ENCODE measurements around the gene PKNOX1.
"Not testable (repeated sequence)": the region's sequence is repeated elsewhere in the genome, so short reads cannot be mapped to it uniquely, and the experiment has no call there.

PKNOX1 gene

GRCh38 chr21:43021191-43021590 lies 46.8 kb downstream of the PKNOX1 start:
- DNase-seq, result no peak

GRCh38 chr21:43021756-43022600 lies 47.6 kb downstream of the PKNOX1 start:
- DNase-seq, result no peak

- no peak for DNase-seq
Observed at GRCh38 chr21:43023175-43023574, 48.8 kb downstream of the PKNOX1 start.

GRCh38 chr21:43024439-43025136 lies 50.2 kb downstream of the PKNOX1 start:
- no peak for DNase-seq

- DNase-seq, result no peak
Observed at GRCh38 chr21:43025636-43026180, 51.3 kb downstream of the PKNOX1 start.

- DNase-seq, result no peak
Observed at GRCh38 chr21:43027846-43028731, 53.7 kb downstream of the PKNOX1 start.

GRCh38 chr21:43029785-43030184 lies 55.4 kb downstream of the PKNOX1 start:
- DNase-seq, result no peak

- DNase-seq, result no peak
Observed at GRCh38 chr21:43031121-43031619, 56.8 kb downstream of the PKNOX1 start.

GRCh38 chr21:43034101-43034500 lies 59.7 kb downstream of the PKNOX1 start:
- DNase-seq, result no peak

- DNase-seq, result no peak
Observed at GRCh38 chr21:43034826-43035225, 60.5 kb downstream of the PKNOX1 start.

- not testable (repeated sequence) for DNase-seq
Observed at GRCh38 chr21:43036889-43037288, 62.5 kb downstream of the PKNOX1 start.

- not testable (repeated sequence) for DNase-seq
Observed at GRCh38 chr21:43037918-43038658, 63.7 kb downstream of the PKNOX1 start.

- DNase-seq, result not testable (repeated sequence)
Observed at GRCh38 chr21:43038659-43039044, 64.3 kb downstream of the PKNOX1 start.

- not testable (repeated sequence) for DNase-seq
Observed at GRCh38 chr21:43042169-43042568, 67.8 kb downstream of the PKNOX1 start.

GRCh38 chr21:43043291-43043690 lies 68.9 kb downstream of the PKNOX1 start:
- DNase-seq, result not testable (repeated sequence)

GRCh38 chr21:43044547-43044946 lies 70.2 kb downstream of the PKNOX1 start:
- DNase-seq, result not testable (repeated sequence)

GRCh38 chr21:43045165-43045875 lies 71.0 kb downstream of the PKNOX1 start:
- not testable (repeated sequence) for DNase-seq

GRCh38 chr21:43045876-43046821 lies 71.8 kb downstream of the PKNOX1 start:
- peak; percentile 26 for DNase-seq

- DNase-seq, result not testable (repeated sequence)
Observed at GRCh38 chr21:43053112-43053511, 78.8 kb downstream of the PKNOX1 start.
